NCI-H2196 (cell line): ENCODE data around the gene P4HA2.

Experiments
- DNase-seq: peaks from one replicate; lab custom pipeline; 2025; ENCODE audit not compliant: unreplicated experiment; lab: John Stamatoyannopoulos, UW

P4HA2 gene

DNA sequence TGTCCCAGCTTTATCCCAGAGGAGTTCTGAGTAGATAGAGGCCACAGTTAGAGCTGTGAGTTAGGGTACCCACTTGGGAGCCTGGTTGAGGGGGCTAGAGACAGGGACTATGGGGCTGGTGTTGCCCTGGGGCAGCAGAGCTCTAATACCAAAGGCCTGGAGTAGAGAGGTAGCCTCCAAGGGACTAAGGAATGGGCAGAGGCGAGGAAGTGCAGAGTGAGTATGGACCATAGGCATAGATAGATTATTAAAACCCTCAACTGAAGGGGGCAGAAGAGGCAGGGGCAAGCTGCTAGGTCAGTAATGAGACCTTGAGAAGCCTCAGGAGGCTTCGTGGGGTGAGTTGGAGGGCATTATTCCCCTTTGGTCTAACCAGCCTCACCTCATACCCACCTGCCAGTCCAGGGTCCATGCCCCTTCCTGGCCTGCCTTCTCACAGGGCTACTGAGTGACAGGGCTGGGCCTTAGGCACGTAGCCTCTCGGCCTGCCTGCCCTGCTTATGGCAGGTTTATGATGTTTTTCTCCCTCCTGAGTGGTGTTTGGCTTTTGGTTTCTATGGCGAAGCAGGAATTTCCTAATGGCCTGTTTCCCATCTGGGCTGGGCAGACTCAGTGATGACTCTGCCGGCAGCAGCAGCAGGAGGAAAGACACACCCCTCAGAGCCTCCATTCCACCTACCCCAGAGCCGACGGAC is 37.8 kb upstream of the P4HA2 start:
- peak; percentile 27 for DNase-seq

DNA sequence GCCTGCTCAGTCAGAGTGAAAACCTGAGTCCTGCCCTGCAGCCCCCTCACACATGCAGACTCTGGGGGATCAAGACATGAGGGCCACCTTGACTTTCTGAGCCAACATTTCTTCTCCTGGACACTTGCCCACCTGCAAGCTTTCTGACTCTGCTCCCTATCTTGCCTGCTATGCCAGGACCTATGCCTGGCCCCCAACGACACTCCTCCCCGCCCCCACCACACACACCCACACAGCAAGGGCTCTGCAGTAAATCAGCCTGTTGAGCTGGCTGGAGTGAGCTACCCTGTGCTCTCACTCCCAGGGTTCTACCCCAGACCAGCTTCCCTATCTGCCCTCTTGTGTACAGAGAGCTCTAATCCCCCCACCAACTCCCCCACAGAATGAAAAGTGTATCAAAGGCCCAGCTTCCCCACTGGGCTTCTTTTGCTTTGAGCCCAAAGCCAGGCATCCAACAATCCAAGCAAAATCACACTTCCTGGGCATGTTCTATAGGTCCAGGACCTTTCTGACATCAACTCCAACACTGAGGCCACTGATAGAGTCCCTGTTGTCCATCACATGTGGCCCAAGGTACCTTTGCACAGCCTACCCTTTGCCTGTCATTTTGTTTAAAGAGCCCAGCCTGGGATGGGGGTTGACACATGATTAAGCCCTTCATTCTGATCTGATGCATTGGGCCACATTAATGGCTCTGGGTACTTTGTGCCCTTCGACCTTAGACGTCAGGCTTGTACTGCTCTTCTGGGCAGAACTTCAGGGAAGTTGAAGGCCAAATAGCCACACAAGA is 37.1 kb upstream of the P4HA2 start:
- DNase-seq = no peak

DNA sequence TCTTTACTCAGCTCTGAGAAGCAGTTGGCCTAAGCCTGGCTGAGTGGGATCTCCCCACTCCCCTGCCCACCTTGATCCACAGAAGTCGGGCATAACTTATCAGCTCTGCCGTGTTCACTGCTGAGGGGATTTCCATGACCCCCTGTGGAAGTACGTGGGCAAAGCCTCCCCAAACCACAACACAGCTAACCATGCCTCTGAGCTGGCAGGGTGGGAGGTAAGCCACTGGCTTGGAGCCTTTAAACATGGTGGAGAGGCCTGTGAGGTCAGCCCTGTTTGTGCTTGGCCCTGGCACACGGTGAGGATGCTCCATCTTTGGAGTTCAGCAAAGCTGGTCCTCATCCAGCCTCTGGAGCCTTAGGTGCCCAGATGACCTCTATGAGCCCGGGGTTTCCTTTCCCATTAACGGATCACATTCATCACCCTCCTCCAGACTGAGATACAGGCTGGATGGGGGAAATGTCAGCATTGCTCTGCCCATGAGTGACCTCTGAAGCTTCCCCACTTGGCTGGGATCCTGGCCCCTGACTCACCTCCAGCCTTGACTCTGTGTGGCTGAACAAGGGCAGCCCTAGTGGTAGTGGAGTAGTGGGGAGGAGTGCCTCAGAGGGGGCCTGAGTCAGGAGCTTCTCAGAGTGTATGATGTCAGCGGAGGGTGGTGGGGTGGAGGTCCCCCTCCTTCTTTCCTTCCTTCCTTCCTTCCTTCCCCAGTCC is 36.1 kb upstream of the P4HA2 start:
- no peak for DNase-seq

DNA sequence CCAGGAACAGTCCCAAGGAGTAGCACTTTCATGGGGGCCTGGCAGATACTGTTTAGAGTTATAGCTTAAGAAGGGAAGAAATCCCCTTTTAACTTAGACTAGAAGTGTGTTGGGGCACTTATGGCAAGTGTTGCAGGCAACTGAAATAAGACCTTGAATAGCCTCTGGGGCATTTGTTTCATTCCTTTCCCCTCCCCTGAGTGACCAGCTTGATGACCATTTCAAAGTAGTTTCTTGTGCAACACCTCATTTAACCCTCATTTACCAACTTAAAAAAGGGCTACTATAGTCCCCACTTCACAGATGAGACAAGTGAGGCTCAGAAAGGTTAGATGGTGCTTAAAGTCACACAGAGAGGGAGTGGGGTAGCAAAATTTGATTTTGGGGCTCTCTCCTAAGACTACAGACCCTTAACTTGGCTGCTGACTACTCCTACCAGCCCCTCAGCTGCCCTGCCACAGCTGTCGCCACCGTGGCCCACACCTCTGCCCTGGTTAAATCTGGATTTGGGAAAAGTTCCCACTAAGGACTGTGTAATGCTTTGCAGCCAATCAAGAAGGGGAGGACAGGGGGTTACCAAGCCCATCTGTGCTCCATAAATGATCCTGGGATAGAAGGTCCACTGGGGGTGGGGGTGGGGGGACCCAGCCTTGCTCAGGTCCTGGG is 35.4 kb upstream of the P4HA2 start:
- no peak for DNase-seq

DNA sequence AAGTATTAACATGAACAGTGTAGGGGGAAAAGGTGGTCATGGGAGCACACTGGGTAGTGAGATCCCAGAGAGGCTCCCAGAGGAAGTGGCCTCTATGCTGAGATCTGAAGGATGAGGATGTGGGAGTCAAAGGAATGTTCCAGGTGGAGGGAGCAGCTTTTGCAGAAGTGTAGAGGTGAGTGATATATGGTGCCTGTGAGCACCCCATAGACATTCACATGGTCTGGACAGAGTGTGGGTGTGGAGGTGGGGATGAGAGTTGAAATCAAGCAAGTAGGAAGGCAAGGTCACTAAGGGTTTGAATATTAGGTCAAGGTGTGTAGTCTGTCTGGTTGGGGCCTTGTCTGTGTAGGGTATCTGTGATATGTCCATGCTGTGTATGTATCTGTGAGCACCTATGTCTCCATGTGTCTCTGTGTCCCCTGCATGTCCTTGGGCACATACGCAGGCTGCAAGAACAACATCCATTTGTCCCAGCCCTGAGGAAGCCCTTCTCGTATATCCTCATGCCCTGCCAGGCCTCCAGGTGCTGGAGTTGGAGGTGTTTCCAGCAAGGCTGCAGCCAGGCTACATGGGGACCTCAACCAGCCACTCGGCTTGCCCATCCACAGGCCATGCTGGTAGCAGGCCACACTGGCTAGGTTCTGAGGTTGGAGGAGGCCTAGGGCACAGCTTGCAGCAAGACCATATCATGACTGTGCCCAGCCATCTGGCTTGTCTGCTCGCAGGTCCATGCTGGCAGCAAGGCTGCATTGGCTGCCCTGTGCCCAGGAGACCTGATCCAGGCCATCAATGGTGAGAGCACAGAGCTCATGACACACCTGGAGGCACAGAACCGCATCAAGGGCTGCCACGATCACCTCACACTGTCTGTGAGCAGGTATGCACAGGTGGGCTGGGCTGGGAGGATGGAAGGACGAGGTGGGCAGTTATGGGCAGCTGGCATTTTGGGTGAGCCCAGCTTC is 34.5 kb upstream of the P4HA2 start:
- no peak for DNase-seq

DNA sequence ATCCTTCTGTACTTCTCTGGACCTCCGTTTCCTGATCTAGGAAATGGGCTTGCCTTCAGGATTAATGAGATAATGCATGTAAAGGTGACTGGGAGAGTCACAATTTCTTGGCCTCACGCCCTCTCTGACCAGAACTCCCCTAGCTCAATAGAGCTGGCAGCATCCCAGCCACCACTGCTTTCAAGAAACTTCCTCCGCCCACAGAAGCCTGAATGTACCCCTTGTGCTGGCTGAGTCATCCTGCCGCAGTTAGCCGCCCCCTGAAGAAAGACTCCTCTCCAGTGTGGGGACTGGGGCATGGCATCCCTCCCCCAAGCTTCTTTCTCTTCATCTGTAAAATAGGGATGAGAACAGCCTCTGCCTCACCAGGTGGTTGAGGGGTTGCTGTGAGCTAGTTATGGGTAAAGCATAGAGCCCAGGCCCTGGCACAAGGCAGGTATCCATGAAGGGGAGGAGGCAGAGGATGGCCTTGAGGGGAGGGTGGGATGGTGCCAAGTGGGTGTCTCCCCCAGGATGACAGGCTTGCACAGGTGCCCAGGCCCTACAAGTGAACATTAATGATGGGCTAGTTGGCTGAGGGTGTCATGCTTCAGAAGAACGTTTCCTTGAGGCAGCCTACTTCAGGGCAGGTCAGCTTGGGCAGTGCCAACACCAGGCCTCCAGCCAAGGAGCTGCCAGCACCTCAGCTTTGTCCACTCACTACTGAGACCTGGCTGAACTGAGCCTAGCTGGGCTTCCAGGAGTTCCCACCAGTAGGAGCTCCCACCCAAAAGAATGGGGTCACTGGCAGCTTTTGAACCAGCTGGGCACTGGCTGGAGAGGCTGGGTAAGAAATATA is 33.3 kb upstream of the P4HA2 start:
- peak; percentile 31 for DNase-seq

DNA sequence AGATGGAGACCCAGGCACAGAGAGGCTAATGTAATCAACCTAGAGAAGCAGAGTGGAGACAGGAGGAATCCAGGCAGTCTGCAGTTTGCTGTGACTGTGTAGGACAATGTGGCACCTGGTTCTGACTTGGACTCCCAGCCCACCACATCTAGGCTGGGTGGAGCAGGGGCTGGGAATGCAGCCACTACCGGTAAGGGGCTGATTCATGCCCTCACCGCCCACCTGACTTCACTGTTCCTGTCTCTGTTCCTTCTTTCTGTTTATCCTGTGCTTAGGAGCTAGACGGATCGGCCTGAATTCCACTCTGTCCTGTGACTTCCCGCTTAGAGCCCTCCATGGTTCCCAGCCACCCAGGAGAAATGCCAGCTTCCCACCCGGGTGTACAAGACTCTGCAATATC is 32.4 kb upstream of the P4HA2 start:
- no peak for DNase-seq

DNA sequence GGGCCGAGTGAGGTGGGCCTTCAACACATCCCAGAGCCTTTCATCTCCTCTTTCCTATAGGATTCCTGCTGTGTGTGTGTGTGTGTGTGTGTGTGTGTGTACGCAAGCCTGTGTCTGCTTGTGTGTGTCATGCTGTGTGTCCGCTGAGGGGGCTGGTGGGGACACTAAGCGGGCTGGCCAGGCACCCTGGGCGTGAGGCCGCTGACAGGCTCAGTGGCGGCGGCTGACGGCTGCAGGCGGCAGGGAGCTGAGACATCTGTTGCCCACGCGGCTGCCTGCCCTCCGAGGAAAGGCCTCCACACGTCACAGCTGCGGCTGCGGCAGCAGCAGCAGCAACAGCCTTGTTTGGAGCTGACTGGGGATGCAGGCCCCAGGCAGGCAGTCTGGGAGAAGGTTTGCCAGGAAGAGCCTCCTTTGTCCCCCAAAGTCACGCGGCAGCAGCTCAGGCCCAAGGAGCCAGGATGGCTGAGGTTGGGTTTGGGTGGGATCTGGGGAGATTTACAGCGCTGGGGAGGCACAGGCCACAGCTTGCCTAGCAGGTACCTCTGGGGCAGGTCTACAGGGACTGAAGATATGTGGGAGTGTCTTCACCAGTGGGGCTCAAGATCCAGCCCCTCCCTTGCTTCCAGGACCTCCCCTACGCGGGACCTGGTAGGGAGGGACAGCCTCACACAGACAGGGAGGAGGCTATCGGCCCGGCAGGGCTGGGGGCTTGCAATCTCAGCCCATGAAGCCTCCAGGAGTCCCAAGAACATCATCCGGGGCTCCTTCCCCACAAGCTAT is 31.6 kb upstream of the P4HA2 start:
- DNase-seq = no peak

DNA sequence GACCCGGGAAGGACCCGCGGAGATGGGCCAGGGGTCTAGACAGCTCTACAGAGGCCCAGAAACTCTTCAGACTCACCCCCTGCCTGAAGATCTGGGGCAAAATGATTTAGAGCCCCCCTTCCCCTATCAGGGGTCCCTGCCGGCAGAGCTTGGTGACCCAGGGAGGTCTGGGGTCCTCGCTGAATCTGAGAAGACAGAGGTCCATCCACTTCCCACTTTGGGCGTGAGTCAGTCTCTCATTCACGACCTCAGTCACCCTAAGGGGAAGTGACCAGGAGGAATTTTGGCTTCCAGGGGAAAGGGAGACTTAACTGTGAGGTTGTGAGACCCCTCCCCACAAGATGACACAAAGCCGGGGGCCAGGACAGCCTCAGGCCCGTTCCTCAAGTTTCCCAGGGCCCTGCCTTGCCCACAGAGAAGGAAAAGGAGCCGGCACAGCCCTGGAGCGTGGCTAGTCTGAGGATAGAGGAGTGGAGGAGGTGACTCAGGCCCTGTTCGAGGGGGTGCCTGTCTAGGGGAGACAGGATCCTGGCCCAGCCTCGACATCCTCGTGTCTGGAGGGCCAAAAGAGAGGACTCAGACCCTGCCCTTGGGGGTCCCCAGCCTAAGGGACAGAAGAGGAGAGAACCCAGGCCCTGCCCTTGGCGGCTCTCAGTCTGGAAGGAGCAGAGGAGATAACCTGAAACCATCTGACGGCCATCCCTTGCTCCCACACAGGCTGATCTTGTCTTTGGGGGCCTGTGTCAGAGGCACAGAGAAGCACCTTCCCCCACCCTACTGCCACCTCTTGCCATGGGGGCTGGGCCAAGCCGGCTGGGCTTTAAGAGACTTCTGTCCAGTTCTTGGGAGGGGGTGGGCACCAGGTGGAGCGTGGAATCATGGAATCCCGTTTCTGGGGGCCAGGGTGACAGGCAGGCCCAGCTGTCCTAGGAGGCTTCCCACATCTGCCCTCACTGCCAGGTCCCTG is 30.7 kb upstream of the P4HA2 start:
- DNase-seq = no peak

DNA sequence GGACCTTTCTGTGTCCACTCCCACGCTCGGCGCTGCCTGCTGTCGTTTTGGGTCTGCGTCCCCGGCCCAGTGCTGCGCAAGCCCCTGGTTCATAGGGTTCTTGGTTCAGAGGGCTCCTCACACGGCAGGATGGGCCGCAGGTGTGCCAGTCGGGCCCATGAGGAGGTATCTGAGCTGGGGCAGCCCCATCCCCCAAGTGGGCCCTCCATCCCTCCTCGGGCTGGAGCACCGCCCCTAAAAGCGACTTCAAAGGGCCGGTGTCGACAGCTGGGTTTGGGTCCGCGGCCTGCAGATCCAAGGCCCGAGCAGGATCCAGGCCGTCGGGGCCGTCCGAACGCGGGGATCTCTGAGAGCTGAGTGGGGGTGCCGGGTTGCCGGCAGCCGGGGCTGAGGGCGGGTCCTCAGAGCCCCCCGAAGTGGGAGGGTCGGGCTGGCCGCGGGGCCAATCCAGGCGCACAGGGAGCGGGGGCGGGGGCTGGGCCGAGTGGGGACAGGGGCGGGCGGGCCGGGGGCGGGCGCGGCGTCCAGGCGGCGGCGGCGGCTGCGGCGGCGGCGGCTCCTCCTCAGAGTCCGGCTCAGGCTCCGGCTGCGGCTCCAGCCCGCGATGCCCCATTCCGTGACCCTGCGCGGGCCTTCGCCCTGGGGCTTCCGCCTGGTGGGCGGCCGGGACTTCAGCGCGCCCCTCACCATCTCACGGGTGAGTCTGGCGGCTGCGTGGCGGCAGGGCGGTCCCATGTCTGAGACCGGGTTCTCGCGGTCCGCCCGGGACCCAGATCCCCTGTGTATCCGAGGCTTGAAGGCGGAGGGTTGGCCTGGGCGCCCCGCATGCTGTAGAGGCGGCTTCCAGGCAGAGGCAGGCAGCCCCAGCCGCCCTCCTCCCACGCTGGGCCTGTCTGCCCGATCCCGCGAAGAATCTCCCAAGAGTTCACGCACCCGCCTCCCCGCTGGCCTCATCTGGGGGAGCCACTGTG is 29.8 kb upstream of the P4HA2 start, which contains the start of gene PDLIM4:
PDLIM4 (plus strand) TSS at position 566 of the 971 bp plus-strand sequence; CDS start at position 605, 39 bp downstream.
- no peak for DNase-seq

DNA sequence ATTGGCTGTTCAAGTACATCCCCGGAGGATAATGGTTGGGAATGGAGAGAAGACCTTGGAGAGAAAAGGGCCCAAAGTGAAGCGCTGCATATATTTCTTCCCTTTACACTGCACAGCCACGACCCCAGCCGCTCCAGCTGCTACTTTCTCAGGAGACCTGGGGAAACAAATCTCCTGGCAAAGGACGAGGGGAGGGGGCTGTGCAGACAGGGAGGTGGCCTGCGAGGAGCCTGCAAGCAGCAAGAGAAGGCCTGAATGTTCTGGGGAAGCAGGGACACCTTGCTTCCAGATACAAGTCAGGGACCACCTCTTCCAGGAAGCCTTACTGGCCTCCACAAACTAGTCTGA is 29.1 kb upstream of the P4HA2 start:
- no peak for DNase-seq

DNA sequence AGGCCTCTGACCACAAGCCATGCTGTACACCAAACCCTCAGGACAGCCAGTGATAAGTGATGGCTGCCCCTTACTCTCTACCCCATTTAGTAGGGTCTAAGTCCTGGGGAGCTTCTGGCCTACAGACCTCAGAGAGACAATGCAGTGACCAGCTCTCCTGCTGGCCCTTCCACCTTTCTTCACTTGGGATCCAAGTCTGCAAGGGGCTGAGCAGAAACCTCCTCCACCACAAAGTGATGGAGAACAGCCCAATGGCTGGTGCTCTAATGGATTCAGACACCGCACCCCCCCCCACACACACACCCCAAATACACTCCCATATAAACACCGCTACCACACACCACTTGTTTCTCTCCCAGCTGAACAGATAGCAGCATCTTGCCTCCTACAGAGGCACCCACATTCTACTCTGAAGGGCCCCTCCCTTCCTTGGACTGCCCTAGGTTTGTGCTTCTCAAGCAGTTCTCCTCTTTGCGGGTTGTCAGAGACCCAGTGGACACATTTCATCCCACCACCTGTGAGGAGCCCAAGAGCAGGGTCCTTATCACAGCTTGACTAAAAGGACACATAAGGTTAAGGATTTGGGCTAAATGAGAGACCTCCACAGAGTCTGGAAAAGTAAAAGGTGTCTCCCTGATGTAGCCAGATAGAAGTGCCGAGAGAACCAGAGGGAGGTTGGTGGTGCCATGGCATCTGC is 28.6 kb upstream of the P4HA2 start:
- no peak for DNase-seq

DNA sequence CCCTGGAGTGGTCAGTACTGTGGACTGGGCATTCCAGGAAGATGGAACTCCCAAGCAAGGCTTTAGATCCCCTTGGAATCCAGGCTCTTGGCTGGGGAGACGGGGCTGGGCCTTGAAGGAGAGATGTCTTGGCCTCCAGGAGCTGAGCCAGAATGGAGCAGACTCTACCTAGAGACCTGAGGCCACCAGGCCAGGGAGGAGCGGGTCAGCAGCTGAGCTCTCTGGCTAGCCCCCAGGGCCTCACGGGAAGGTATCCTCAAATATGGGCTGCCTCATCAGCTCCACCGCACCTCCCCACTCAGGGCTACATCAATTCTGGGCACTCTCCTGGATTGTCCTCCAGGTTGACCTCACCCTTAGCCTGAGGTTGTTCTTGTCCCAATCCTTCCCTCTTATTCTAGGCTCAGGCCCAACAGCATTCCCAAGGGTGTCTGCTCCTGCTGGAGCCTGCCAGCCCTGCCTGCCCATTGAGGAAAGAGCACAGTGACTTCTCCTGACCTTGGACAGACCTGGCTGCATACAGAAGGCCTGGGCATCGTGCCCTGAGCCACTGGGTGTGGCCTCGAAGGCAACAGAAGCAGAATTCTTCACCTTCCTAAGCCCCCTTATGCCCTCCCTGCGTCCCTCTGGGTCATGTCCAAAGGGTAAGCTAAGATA is 26.8 kb upstream of the P4HA2 start:
- DNase-seq = no peak

DNA sequence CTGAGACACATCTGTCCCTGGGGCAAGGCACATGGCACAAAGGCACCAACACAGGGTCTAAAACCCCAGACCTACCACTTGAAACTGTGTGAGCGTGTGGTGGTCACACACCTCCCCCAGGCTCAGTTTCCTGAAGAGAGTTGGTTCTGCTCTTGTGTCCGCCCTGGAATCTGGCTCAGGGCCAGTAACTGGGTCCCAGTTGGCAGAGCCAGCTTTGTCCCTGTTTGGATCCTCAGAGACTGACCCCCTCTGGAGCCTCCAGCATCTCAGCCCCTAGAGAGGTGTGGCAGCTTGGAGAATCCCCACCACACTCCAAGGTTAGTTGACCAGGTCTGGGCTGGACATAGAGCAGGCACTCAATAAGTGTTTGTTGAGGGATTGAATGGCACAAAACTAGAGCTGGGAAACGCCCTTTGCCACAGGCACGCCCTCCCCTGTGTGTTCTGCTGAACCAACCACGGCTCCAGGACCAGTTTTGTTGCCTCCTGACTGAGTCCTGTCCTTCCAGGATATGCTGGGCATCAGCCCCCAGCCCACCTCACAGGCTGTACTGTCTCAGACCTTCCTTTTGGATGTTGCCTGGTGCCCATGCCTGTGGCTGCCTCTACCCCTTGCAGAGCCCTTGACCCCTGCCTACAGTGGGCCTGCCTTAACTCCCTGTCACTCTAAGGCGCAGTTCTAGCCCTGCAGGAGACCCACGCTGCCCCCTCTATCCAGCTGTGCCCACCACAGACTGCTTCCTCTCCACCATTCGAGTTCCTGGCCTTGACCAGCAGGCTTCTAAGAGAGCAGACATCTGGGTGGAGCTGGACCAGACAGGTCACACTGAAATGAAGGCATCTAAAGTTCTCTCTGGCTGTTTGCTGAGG is 26.0 kb upstream of the P4HA2 start:
- peak; percentile 18 for DNase-seq
